Dendritic cell treated with granulocyte-macrophage colony-stimulating factor and Interleukin-4, amounts not matched to agents 40 ng/mL and 50 ng/mL, for 4 days (primary cell): ENCODE data around the gene TRIM33.

Source experiments
- H3K27ac Mint-ChIP-seq: one replicate; pipeline ENCODE4 v1.8.0; 2022; ENCODE audit warnings: mild to moderate bottlenecking, mixed read lengths
- H3K27me3 Mint-ChIP-seq: one replicate; pipeline ENCODE4 v1.8.0; 2022; ENCODE audit warnings: mild to moderate bottlenecking, mixed read lengths
- H3K36me3 Mint-ChIP-seq: one replicate; pipeline ENCODE4 v1.8.0; 2022; ENCODE audit warnings: low read depth, mixed read lengths
- H3K4me1 Mint-ChIP-seq: one replicate; pipeline ENCODE4 v1.8.0; 2022; ENCODE audit warnings: low read depth, mixed read lengths
- H3K4me3 Mint-ChIP-seq: one replicate; pipeline ENCODE4 v1.8.0; 2022; ENCODE audit warnings: mild to moderate bottlenecking, moderate library complexity, mixed read lengths
- H3K9me3 Mint-ChIP-seq: one replicate; pipeline ENCODE4 v1.8.0; 2022; ENCODE audit warnings: mixed read lengths
- intact Hi-C: fragments of 100-400 bp; cut with micrococcal nuclease; formaldehyde crosslinking; loops from one replicate; pipeline ENCODE4 v1.15.0; 2022

Gene TRIM33

GRCh38 chr1:114511032-114511785 lies at the start of gene TRIM33:
TRIM33 (minus strand) TSS chr1:114511203; CDS start chr1:114511076, 127 bp downstream.
- H3K27ac Mint-ChIP-seq = peak within 1 kb of the TSS; percentile 100
- H3K9me3 Mint-ChIP-seq = no peaks in the 10 kb centered on the region
- H3K4me3 Mint-ChIP-seq = peak within 1 kb of the TSS; percentile 89
- peaks cover 2% of the 10 kb centered on the region for H3K27me3 Mint-ChIP-seq
- H3K4me1 Mint-ChIP-seq = peaks cover 46% of the 10 kb centered on the region
- intact Hi-C loops = loop anchor here (2.0 to 5.0 kb wide), 3 partner anchors 70 to 246 kb away; partner anchors contain the start of genes BCAS2 and CSDE1
- peaks cover 30% of the 10 kb centered on the region for H3K36me3 Mint-ChIP-seq

GRCh38 chr1:114559356-114559755 lies 48.4 kb upstream of the TRIM33 start:
- intact Hi-C loops = loop anchor here (10.0 kb wide), 1 partner anchor 115 kb away; no protein-coding TSS in a partner anchor
- H3K4me1 Mint-ChIP-seq = peaks cover 5% of the 10 kb centered on the region
- H3K27me3 Mint-ChIP-seq = no peaks in the 10 kb centered on the region
- H3K9me3 Mint-ChIP-seq = no peaks in the 10 kb centered on the region
- H3K4me3 Mint-ChIP-seq = no peak overlapping the region
- no peak overlapping the region for H3K27ac Mint-ChIP-seq
- no peaks in the 10 kb centered on the region for H3K36me3 Mint-ChIP-seq

DNA sequence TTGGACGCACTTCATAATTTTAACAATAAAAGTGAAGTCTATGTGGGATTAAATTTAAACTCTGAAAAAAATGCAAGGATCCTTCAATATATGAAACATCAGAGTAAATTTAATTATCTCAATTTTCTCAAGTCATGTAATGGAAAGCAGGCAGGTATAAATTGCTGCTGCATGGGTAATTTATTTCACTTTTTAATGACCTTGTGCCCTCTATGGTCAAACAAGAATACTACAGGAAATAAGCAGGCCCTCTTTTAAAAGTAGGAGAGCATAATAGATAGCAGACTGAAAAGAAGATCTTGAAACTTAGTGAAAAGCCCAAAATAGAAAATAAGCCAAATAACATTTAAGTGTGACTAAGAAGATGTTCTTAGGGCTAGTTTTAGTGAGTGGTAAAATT lies 47.5 kb upstream of the TRIM33 start:
- H3K4me1 Mint-ChIP-seq = peaks cover 5% of the 10 kb centered on the region
- H3K9me3 Mint-ChIP-seq = no peaks in the 10 kb centered on the region
- intact Hi-C loops = loop anchor here (10.0 kb wide), 1 partner anchor 114 kb away; no protein-coding TSS in a partner anchor
- H3K27me3 Mint-ChIP-seq = no peaks in the 10 kb centered on the region
- H3K4me3 Mint-ChIP-seq = no peak overlapping the region
- no peaks in the 10 kb centered on the region for H3K36me3 Mint-ChIP-seq
- no peak overlapping the region for H3K27ac Mint-ChIP-seq

GRCh38 chr1:114554577-114554976 lies 43.6 kb upstream of the TRIM33 start:
- H3K9me3 Mint-ChIP-seq = no peaks in the 10 kb centered on the region
- no peaks in the 10 kb centered on the region for H3K27me3 Mint-ChIP-seq
- H3K4me3 Mint-ChIP-seq = no peak overlapping the region
- no peaks in the 10 kb centered on the region for H3K36me3 Mint-ChIP-seq
- intact Hi-C loops = loop anchor here (10.0 kb wide), 1 partner anchor 110 kb away; no protein-coding TSS in a partner anchor
- H3K27ac Mint-ChIP-seq = no peak overlapping the region
- H3K4me1 Mint-ChIP-seq = no peaks in the 10 kb centered on the region

DNA sequence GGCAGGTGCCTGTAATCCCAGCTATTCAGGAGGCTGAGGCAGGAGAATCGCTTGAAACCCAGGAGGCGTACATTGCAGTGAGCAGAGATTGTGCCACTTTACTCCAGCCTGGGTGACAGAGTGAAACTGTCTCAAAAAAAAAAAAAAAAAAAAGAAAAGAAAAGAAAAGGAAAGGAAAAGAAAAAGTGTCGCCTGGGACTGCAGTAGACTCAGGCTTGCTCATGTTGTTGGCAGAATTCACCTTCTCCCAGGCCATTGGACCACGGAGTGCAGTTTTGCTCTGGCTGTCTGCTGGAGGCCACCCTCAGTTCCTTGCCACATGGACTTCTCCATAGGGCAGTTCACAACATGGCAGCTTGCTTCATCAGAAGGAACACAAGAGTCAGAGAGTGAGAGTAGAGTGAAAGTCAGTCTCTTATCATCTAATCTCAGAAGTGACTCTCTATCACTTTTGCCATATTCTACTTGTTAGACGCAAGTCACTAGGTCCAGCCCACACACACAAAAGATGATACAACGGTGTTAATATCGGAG lies 41.2 kb upstream of the TRIM33 start:
- Mint-ChIP-seq H3K27me3 (no peaks in the 10 kb centered on the region), H3K9me3 (no peaks in the 10 kb centered on the region), H3K4me1 (peaks cover 13% of the 10 kb centered on the region), H3K36me3 (no peaks in the 10 kb centered on the region), H3K27ac (no peak overlapping the region), H3K4me3 (no peak overlapping the region)
- intact Hi-C loops = loop anchor here (10.0 kb wide), 1 partner anchor 107 kb away; no protein-coding TSS in a partner anchor

DNA sequence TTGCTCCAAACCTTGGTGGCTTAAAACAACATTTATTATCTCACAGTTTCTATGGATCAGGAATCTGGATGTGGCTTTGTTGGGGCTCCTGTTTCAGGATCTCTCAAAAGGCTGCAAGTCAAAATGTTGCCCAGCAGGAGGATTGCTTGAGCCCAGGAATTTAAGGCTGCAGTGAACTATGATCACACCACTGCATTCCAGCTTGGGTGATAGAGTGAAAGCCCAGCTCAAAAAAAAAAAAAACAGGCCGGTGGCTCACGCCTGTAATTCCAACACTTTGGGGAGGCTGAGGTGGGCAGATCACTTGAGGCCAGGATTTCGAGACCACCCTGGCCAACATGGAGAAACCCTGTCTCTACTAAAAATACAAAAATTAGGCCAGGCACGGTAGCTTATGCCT lies 40.4 kb upstream of the TRIM33 start:
- Mint-ChIP-seq H3K36me3 (no peaks in the 10 kb centered on the region), H3K27ac (no peak overlapping the region), H3K27me3 (no peaks in the 10 kb centered on the region), H3K4me3 (no peak overlapping the region), H3K9me3 (no peaks in the 10 kb centered on the region), H3K4me1 (peaks cover 13% of the 10 kb centered on the region)
- intact Hi-C loops = loop anchor here (10.0 kb wide), 1 partner anchor 107 kb away; no protein-coding TSS in a partner anchor

- no peaks in the 10 kb centered on the region for H3K27me3 Mint-ChIP-seq
- H3K9me3 Mint-ChIP-seq = no peaks in the 10 kb centered on the region
- intact Hi-C loops = loop anchor here (10.0 kb wide), 1 partner anchor 106 kb away; no protein-coding TSS in a partner anchor
- no peak overlapping the region for H3K4me3 Mint-ChIP-seq
- no peak overlapping the region for H3K27ac Mint-ChIP-seq
- peaks cover 13% of the 10 kb centered on the region for H3K4me1 Mint-ChIP-seq
- no peaks in the 10 kb centered on the region for H3K36me3 Mint-ChIP-seq
Measured at GRCh38 chr1:114550336-114550735, 39.3 kb upstream of the TRIM33 start.

DNA sequence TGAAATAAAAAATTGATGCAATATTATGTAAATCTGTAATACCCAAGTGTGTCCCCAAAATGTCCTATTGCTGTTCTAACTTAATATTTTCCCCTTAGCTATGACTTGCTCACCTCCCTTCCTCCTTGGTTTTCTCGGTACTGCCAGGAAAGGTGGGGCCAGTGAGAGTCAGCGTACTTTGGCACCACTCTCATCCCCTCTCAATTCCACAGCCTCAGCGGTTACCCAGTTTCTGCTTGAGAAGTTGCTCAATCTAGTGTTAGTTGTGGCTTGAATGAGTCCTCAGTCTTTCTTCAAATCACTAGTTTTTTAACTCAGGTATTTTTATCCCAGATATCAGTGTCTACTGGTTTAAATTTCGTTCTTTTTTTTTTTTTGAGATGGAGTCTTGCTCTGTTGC lies 38.1 kb upstream of the TRIM33 start:
- Mint-ChIP-seq H3K36me3 (no peaks in the 10 kb centered on the region), H3K4me1 (peaks cover 13% of the 10 kb centered on the region), H3K4me3 (no peak overlapping the region), H3K9me3 (no peaks in the 10 kb centered on the region), H3K27ac (no peak overlapping the region), H3K27me3 (no peaks in the 10 kb centered on the region)
- intact Hi-C loops = no loop called here

DNA sequence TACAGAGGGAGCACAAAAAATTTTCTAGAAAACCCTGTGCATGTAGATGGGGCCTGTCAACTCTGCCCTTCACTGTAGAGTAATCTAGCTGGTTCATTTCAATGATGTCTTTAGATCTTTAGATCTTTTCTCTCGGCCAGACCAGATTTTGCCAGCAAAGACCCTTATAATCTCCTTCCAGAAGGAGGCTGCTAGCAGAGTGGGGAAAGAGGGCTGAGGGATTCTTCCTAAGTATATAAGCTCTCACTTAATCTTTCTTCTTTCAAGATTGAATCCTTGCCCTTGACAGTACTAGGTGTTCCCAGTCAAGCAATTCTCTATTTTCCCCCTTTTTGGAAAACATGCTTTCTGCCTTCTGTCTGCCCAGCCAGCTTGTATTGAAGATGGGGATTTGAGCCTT lies 36.1 kb upstream of the TRIM33 start:
- no peak overlapping the region for H3K27ac Mint-ChIP-seq
- peaks cover 13% of the 10 kb centered on the region for H3K4me1 Mint-ChIP-seq
- no peak overlapping the region for H3K4me3 Mint-ChIP-seq
- intact Hi-C loops = no loop called here
- H3K9me3 Mint-ChIP-seq = no peaks in the 10 kb centered on the region
- no peaks in the 10 kb centered on the region for H3K36me3 Mint-ChIP-seq
- no peaks in the 10 kb centered on the region for H3K27me3 Mint-ChIP-seq

DNA sequence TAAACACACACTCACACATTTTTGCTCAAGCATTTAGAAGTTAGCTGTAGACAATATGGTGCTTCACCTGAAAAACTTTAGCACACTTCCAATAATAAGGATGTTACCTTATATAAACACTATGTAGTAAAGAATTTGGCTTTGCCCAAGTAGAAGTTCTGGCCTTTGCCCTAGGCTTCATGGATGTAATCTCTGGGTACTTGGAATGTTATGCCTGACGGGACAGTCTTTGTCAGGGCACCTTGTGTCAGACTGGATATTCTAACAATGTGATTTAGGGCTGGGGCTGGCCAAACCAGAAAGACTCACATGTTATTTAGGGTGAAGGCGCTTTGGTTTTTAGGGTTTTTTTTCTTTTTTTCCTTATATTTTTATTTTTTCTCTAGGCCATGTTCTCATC lies 34.8 kb upstream of the TRIM33 start:
- H3K4me1 Mint-ChIP-seq = peaks cover 13% of the 10 kb centered on the region
- no peak overlapping the region for H3K4me3 Mint-ChIP-seq
- no peak overlapping the region for H3K27ac Mint-ChIP-seq
- H3K36me3 Mint-ChIP-seq = no peaks in the 10 kb centered on the region
- intact Hi-C loops = no loop called here
- no peaks in the 10 kb centered on the region for H3K27me3 Mint-ChIP-seq
- no peaks in the 10 kb centered on the region for H3K9me3 Mint-ChIP-seq

DNA sequence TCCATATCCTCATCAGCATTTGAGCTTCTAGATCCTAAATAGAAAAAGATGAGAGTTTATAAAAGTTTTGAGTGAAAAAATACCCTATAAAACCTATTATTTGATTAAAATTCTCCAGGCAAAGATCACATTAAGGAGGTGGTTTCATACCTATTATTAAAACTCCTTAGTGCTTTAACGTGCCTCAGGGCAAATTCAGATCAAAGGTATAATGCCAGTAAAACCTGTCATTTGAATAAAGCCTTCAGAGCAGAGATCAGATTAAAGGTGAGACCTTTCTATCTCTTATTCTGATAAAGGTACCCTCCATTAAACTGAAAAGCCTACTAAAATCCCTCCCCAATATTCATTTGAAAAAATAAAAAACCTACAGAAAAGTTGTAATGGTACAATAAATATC lies 34.3 kb upstream of the TRIM33 start:
- intact Hi-C loops = no loop called here
- H3K36me3 Mint-ChIP-seq = no peaks in the 10 kb centered on the region
- H3K4me3 Mint-ChIP-seq = no peak overlapping the region

GRCh38 chr1:114540821-114541220 lies 29.8 kb upstream of the TRIM33 start:
- Mint-ChIP-seq H3K9me3 (no peaks in the 10 kb centered on the region), H3K4me1 (no peaks in the 10 kb centered on the region), H3K27me3 (peaks cover 2% of the 10 kb centered on the region), H3K4me3 (no peak overlapping the region), H3K36me3 (no peaks in the 10 kb centered on the region), H3K27ac (no peak overlapping the region)
- intact Hi-C loops = no loop called here

More for the DNA sequence above, 34.3 kb upstream of the TRIM33 start:
- Mint-ChIP-seq H3K27ac (no peak overlapping the region), H3K9me3 (no peaks in the 10 kb centered on the region), H3K4me1 (peaks cover 13% of the 10 kb centered on the region), H3K27me3 (peaks cover 2% of the 10 kb centered on the region)

DNA sequence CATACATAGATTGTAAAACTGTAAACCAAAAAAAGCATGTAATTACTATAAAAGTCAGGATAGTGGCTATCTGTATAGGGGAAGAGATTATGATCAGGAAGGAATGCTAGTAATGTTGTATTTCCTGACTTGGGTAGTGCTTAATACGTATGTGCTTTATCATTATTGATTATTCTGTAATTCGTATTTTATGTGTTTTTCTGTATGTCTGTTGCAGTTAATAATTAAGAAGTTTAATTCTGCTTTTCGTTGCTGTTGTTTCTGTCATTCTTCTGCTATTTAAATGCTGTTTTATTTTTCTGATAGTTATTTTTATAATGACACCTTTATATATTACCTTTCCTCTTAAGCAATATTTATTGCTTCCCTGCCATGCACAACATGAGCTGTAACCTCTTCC lies 29.3 kb upstream of the TRIM33 start:
- Mint-ChIP-seq H3K4me3 (no peak overlapping the region), H3K36me3 (no peaks in the 10 kb centered on the region), H3K4me1 (no peaks in the 10 kb centered on the region), H3K27ac (no peak overlapping the region), H3K27me3 (peaks cover 2% of the 10 kb centered on the region), H3K9me3 (no peaks in the 10 kb centered on the region)
- intact Hi-C loops = no loop called here

- Mint-ChIP-seq H3K9me3 (no peaks in the 10 kb centered on the region), H3K36me3 (no peaks in the 10 kb centered on the region)
Measured at GRCh38 chr1:114536043-114536442, 25.0 kb upstream of the TRIM33 start.

More at GRCh38 chr1:114536043-114536442, 25.0 kb upstream of the TRIM33 start:
- Mint-ChIP-seq H3K27me3 (peaks cover 2% of the 10 kb centered on the region), H3K4me1 (no peaks in the 10 kb centered on the region), H3K4me3 (no peak overlapping the region), H3K27ac (no peak overlapping the region)
- intact Hi-C loops = no loop called here
